Measurements from ENCODE around the gene OXNAD1.
"Not testable (repeated sequence)": the region's sequence is repeated elsewhere in the genome, so short reads cannot be mapped to it uniquely, and the experiment has no call there.

OXNAD1 gene

DNA sequence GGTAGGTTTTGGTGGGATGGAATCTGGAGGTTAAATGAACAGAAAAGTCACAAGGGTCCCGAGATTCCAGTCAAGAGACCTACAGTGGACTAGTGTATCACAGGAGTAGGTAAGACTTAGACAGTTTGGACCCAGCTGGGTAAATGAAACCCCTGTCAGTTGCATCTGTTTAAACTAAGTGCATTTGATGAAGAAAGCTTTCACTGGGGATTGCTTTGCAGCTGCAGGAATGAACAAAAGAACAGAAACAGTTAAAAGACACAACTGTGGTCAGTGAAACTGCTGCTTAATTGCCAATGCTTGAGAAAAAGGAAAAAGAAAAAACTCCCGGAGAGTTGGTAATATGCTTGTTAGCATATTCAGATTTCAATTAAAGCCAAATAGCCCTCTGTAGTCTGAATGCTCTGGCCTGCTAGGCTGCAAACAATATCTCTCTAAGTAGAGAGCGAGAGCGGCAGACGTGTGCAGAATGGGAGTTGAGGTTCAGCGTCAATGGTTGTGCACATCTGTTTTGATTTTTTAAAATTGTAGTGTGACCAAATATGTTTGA is 37.1 kb downstream of the OXNAD1 start:
- in situ Hi-C loops (cut with MboI; ENCODE audit: low sequenced_read_pairs), result no loop called here

DNA sequence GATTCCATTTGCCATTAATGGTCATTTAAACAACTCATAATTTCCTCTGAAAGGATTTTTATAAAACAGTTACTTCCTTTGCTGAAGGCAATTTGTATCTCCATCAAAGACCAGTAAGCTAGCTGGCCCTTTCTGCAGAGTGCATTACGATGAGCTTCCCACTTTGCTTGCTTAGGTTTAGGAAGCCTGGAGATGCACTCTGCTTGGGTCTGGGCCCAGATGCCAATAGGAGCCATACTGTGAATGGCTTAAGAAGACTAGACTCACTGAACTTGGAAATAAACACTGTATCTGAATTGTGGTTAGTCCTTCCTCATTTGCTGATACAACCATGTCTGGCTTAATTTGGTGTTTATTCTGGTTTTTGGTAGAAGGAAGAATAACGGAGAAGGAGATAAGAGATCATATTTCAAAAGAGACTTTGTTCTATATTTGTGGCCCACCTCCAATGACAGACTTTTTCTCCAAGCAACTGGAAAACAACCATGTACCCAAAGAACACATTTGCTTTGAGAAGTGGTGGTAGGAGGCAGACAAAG is 38.1 kb downstream of the OXNAD1 start:
- in situ Hi-C loops (cut with MboI; ENCODE audit: low sequenced_read_pairs), result no loop called here

DNA sequence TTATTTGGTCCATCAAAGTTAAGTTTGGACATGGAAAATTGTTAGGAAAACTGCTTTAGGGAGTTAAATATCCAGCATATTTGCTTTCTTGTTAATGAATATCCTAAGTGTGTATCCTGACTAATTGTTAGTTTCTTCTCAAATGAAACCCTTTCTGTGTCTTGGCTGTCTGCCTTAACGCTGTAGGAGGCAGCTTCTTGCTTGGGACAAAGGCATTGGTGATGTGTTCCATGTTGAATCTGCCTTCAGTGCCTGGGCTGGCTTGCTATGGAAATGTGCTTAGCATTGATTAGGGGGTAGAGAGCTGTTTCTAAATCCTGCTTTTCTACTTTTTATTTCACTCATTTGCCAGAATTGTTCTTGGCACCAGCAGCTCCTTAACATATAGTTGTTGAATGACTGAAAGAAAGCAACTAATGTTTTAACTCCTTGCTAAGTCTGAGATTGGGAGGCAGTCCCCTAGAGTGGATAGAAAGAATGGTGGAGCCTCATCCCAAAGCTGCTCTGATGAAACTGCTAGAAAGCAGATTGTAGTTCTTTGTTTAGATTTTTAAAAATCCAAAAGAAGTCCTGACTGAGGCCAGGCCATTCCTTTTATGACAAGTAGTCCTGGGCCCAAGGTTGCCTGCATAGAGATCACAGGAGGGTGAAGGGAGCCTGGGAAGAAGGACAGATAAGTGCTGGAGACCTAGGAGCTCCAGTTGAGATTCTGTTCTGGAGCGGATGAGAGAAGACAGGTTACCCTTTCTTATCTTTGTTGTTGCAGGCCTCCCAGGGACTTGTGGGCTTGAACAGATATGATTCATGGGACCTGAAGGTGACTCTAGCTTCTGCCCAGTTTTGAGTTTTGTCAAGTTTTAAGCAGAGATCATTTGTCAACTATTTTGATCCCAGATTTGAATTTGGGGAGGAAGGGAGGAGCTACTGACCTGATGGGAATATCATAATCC is 39.3 kb downstream of the OXNAD1 start:
- in situ Hi-C loops (cut with MboI; ENCODE audit: low sequenced_read_pairs), result no loop called here

GRCh38 chr3:16305111-16305541 is 40.1 kb downstream of the OXNAD1 start:
- in situ Hi-C loops (cut with MboI; ENCODE audit: low sequenced_read_pairs), result no loop called here

GRCh38 chr3:16307832-16308531 is 43.0 kb downstream of the OXNAD1 start:
- in situ Hi-C loops (cut with MboI; ENCODE audit: low sequenced_read_pairs), result no loop called here

- in situ Hi-C loops (cut with MboI; ENCODE audit: low sequenced_read_pairs), result no loop called here
These were observed 43.7 kb downstream of the OXNAD1 start for GRCh38 chr3:16308727-16309126.

GRCh38 chr3:16309558-16309957 is 44.5 kb downstream of the OXNAD1 start:
- in situ Hi-C loops (cut with MboI; ENCODE audit: low sequenced_read_pairs), result no loop called here

DNA sequence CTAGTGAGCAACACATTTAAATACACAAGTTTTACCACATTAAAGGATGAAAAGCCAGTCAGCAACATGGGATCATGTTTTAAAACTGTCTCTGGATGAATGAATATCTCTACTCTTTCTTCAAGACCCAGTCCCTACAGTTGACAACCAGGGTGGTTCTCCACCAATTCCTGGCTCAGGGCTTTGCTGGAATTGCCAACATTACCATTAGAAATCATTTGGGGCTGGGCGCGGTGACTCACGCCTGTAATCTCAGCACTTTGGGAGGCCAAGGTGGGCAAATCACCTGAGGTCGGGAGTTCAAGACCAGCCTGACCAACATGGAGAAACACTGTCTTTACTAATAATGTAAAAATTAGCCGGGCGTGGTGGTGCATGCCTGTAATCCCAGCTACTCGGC is 45.5 kb downstream of the OXNAD1 start:
- in situ Hi-C loops (cut with MboI; ENCODE audit: low sequenced_read_pairs), result not testable (repeated sequence)

DNA sequence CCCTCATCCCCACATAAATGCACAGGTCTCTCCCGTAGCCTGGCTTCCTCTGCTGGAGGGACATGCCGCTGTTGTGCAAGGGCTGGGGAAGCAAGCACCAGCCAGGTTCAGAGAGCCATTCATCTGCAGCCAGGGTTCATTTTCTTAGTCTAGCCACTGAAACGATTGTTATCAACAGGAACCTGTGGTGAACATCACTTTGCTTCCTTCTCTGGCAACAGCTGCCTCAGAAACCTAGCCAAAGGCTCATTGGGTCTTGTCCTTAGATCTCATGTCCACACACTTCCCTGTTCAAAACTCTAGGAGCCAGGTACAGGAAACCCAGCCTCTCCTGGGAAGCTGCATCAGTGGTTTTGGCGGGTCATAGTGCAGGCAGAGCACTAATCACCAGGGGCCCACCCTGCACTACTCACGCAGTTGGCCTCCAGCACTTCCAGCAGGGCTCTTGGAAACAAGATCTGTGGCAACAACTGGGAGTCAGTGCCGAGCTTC is 47.0 kb downstream of the OXNAD1 start:
- in situ Hi-C loops (cut with MboI; ENCODE audit: low sequenced_read_pairs), result no loop called here

GRCh38 chr3:16313886-16314645 is 49.1 kb downstream of the OXNAD1 start:
- in situ Hi-C loops (cut with MboI; ENCODE audit: low sequenced_read_pairs), result no loop called here

GRCh38 chr3:16315623-16316022 is 50.6 kb downstream of the OXNAD1 start:
- in situ Hi-C loops (cut with MboI; ENCODE audit: low sequenced_read_pairs), result no loop called here

DNA sequence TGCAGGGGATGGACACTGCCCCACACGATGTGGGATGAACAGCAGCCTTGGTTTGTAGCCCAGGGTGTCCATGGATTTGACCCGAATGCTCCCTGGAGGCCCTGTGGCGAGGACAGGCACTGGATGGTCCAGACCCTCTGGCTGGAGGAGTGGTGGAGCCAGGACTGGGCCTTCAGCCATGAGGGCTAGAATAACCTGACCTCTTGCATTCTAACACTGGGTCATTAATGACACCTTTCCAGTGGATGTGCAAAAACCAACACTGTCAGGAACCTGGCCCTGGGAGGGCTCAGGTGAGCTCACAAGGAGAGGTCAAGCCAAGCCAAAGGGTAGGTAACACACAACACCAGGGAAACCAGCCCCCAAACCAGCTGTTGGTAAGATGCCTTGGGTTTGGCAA is 51.4 kb downstream of the OXNAD1 start:
- in situ Hi-C loops (cut with MboI; ENCODE audit: low sequenced_read_pairs), result no loop called here

GRCh38 chr3:16316847-16317560 is 52.0 kb downstream of the OXNAD1 start:
- in situ Hi-C loops (cut with MboI; ENCODE audit: low sequenced_read_pairs), result no loop called here

- in situ Hi-C loops (cut with MboI; ENCODE audit: low sequenced_read_pairs), result no loop called here
These were observed 52.5 kb downstream of the OXNAD1 start for GRCh38 chr3:16317561-16317945.

GRCh38 chr3:16318176-16318575 is 53.2 kb downstream of the OXNAD1 start:
- in situ Hi-C loops (cut with MboI; ENCODE audit: low sequenced_read_pairs), result no loop called here

GRCh38 chr3:16319307-16319706 is 54.3 kb downstream of the OXNAD1 start:
- in situ Hi-C loops (cut with MboI; ENCODE audit: low sequenced_read_pairs), result no loop called here

GRCh38 chr3:16319723-16320122 is 54.7 kb downstream of the OXNAD1 start:
- in situ Hi-C loops (cut with MboI; ENCODE audit: low sequenced_read_pairs), result no loop called here

DNA sequence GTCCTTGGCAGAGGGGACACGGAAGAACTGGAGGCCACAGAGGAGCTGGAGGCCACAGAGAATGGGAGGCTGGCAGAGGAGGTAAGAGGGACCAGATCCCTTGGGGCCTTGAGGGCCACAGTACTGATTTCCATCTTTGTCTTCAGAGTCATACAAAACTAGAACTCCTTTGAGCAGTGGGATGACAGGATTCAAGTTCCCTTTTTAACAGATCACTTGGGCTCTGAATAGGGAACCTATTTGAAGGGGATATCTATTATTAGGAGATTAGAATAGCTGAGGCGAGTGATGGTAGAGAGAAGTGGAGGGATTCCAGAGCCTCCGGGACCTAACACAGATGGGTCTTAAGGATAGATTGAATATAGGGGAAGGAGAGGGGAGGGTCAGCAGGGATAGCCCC is 55.7 kb downstream of the OXNAD1 start:
- in situ Hi-C loops (cut with MboI; ENCODE audit: low sequenced_read_pairs), result no loop called here

DNA sequence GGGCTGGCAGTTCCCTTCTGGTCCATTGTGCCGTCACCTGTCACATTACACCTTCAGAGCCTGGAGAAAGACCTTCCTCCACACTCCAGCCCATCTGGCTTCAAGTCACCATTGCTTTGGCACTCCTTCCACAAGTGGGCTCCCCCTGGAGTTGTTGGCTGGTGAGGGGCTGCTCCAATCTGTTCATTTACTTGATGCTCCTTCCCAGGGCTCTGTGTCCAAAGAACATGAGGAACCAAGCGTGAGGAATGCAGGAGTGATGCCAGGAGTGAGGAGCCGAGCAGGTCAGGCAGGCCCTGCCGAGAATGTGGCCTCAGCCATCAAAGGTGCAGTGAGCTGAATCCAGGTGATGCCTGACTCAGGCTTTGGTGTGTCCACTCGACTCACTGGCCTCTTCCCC is 57.2 kb downstream of the OXNAD1 start:
- in situ Hi-C loops (cut with MboI; ENCODE audit: low sequenced_read_pairs), result no loop called here

DNA sequence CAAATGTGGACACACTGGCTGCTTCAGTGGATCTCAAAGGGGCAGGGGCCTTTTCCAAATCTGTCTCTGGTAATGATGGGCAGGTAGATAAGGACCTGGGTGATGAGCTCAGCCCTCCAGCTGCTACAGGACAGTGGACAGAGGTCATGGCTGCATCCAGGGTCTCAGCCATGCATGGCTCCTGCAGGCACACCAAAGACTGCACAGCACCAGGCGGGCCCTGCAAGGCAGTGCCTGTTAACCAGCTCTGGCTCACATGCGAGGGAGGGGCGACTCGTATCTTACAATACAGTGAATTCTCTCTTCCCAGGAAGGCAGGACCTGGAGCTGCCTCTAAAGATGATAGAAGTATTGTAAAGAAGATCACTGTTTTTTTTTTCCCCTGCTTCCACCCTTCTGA is 58.7 kb downstream of the OXNAD1 start:
- in situ Hi-C loops (cut with MboI; ENCODE audit: low sequenced_read_pairs), result no loop called here

All from HL-60/S4 treated with phorbol 12-myristate 13-acetate at 8.2 ng/mL for 4 days and 3 days (cell line).